H1 (cell line): ENCODE measurements around the gene NEUROD1. TPM values are rescaled to one million over a fixed set of nuclear protein-coding genes. Genes with fewer than 3 reads are reported as not detected.

Experiments used
- RNF2 ChIP-seq: fragments of 200-900, 300-1000 bp; sonication (generic); IDR thresholded peaks from 2 replicates; pipeline ENCODE4 v1.7.1; 2016; ENCODE audit warnings: borderline replicate concordance, low read depth, mild to moderate bottlenecking, antibody characterized with exemption, low read length; ENCODE audit not compliant: poor library complexity, severe bottlenecking; ENCODE audit errors: missing control alignments
- SIN3A ChIP-seq, 2 experiments: IDR thresholded peaks in 1 of 2; conservative IDR thresholded peaks in 1 of 2; 2 replicates each; pipeline ENCODE4 v1.6.1; 2011 to 2012; ENCODE audit warnings: low read length in 2 of 2, improper control_type of control experiment in 1 of 2, low read depth in 1 of 2, mild to moderate bottlenecking in 1 of 2
- TAF7 ChIP-seq: optimal IDR thresholded peaks from 2 replicates; pipeline ENCODE3; 2011; ENCODE audit warnings: low read depth, mild to moderate bottlenecking, inconsistent platforms, low read length, moderate library complexity, borderline replicate concordance
- polyA plus RNA-seq, 7 experiments: library from polyadenylated mRNA; depleted of rRNA in 3 of 7; stranded (reverse) in 5 of 7; unstranded in 2 of 7; fragments of >200 nt in 5 of 7; fragments of 200-250 nt in 2 of 7; gene quantifications; 1 replicate in 5 of 7; 2 replicates in 1 of 7; 4 replicates in 1 of 7; pipeline versions ENCODE4 v1.2.1 to v1.2.3, GENCODE V29; 2011 to 2013; ENCODE audit warnings: missing spikeins in 2 of 7, mixed read lengths in 2 of 7
- total RNA-seq: library from RNA; stranded (reverse); fragmentation: NEBNext Ultra II Directional; extraction: Animal tissue kit (Norgen Biotek cat#: 25700); gene quantifications from 2 replicates; pipeline ENCODE4 v1.2.1, GENCODE V29; 2021

NEUROD1 gene
- total and polyA plus RNA-seq, 2 of the 8 experiments (the other 6 are each of a cell fraction or from before 2014, with no cell fraction given) = 0.08 TPM; not detected in 1

GRCh38 chr2:181632733-181633401 lies 47.5 kb downstream of the NEUROD1 start (continued):
- TF ChIP-seq RNF2 (no peak), TAF7 (no peak), SIN3A (conservative IDR thresholded peaks at IDR 0.05 in 1 of 2, IDR thresholded peaks at IDR 0.05 in 1 of 2; ENCODE audit: low read depth in 1 of 2, low read length in 2 of 2) (no peak)
